ENCODE measurements around the gene POLN. TPM values are rescaled to one million over a fixed set of nuclear protein-coding genes. Genes with fewer than 3 reads are reported as not detected.
"Not testable (repeated sequence)": the region's sequence is repeated elsewhere in the genome, so short reads cannot be mapped to it uniquely, and the experiment has no call there.

POLN gene
- total and polyA plus RNA-seq, 2 donors from 2014 or later: 1.3 to 3.8 TPM

GRCh38 chr4:2222838-2223237, 19.1 kb downstream of the POLN start:
- no peak overlapping the region for H3K4me3 ChIP-seq (ENCODE audit: low read length in 3 of 3)
- peaks cover 0 to 2% (median 0%) of the 10 kb centered on the region in 3 donors for H3K36me3 ChIP-seq (ENCODE audit: control insufficient read depth in 2 of 3, insufficient read depth in 3 of 3, low read length in 3 of 3)
- intact Hi-C loops (cut with DNase I): no loop called here
- no peaks in the 10 kb centered on the region for H3K27me3 ChIP-seq (ENCODE audit: control insufficient read depth, insufficient read depth, low read length)
- no peaks in the 10 kb centered on the region for H3K4me1 ChIP-seq (ENCODE audit: control insufficient read depth in 2 of 3, insufficient read depth in 2 of 3, low read depth in 1 of 3, low read length in 3 of 3)
- FAIRE-seq (no peak), DNase-seq (peak in 3 of 5 donors; percentile 23 to 70 (median 69))
- H3K9ac ChIP-seq (ENCODE audit: low read length in 3 of 3): no peak overlapping the region
- no peaks in the 10 kb centered on the region for H3K9me3 ChIP-seq (ENCODE audit: control insufficient read depth in 2 of 3, insufficient read depth in 1 of 3, low read length in 3 of 3)
- TF ChIP-seq CTCF (IDR thresholded peaks at IDR 0.05; ENCODE audit: borderline replicate concordance, extremely low read depth, insufficient read depth): no peak
- no peak overlapping the region for H3K27ac ChIP-seq (ENCODE audit: low read depth in 2 of 2, low read length in 2 of 2)

GRCh38 chr4:2221378-2221777, 20.5 kb downstream of the POLN start:
- H3K9me3 ChIP-seq (ENCODE audit: control insufficient read depth in 2 of 3, insufficient read depth in 1 of 3, low read length in 3 of 3); FAIRE-seq; intact Hi-C loops (cut with DNase I); H3K27ac ChIP-seq (ENCODE audit: low read depth in 2 of 2, low read length in 2 of 2); H3K36me3 ChIP-seq (ENCODE audit: control insufficient read depth in 2 of 3, insufficient read depth in 3 of 3, low read length in 3 of 3); DNase-seq; H3K4me3 ChIP-seq (ENCODE audit: low read length in 3 of 3); H3K9ac ChIP-seq (ENCODE audit: low read length in 3 of 3); H3K27me3 ChIP-seq (ENCODE audit: control insufficient read depth, insufficient read depth, low read length); H3K4me1 ChIP-seq (ENCODE audit: control insufficient read depth in 2 of 3, insufficient read depth in 2 of 3, low read depth in 1 of 3, low read length in 3 of 3): not testable (repeated sequence)

- intact Hi-C loops (cut with DNase I): no loop called here
- peak; percentile 93 for TF ChIP-seq CTCF (IDR thresholded peaks at IDR 0.05; ENCODE audit: borderline replicate concordance, extremely low read depth, insufficient read depth)
- H3K27ac ChIP-seq (ENCODE audit: low read depth in 2 of 2, low read length in 2 of 2): no peak overlapping the region
- no peak for FAIRE-seq
- no peak overlapping the region for H3K9ac ChIP-seq (ENCODE audit: low read length in 3 of 3)
- DNase-seq: peak in 4 of 5 donors; percentile 75 to 80 (median 78)
- no peaks in the 10 kb centered on the region for H3K4me1 ChIP-seq (ENCODE audit: control insufficient read depth in 2 of 3, insufficient read depth in 2 of 3, low read depth in 1 of 3, low read length in 3 of 3)
- H3K9me3 ChIP-seq (ENCODE audit: control insufficient read depth in 2 of 3, insufficient read depth in 1 of 3, low read length in 3 of 3): no peaks in the 10 kb centered on the region
- no peaks in the 10 kb centered on the region for H3K27me3 ChIP-seq (ENCODE audit: control insufficient read depth, insufficient read depth, low read length)
- H3K36me3 ChIP-seq (ENCODE audit: control insufficient read depth in 2 of 3, insufficient read depth in 3 of 3, low read length in 3 of 3): peaks cover 0 to 2% (median 0%) of the 10 kb centered on the region in 3 donors
- no peak overlapping the region for H3K4me3 ChIP-seq (ENCODE audit: low read length in 3 of 3)
Measured at GRCh38 chr4:2220016-2220630, 21.8 kb downstream of the POLN start.

- H3K9me3 ChIP-seq (ENCODE audit: control insufficient read depth in 2 of 3, insufficient read depth in 1 of 3, low read length in 3 of 3): no peaks in the 10 kb centered on the region
- intact Hi-C loops (cut with DNase I): no loop called here
- DNase-seq (no peak), FAIRE-seq (no peak)
- TF ChIP-seq CTCF (IDR thresholded peaks at IDR 0.05; ENCODE audit: borderline replicate concordance, extremely low read depth, insufficient read depth): no peak
- no peak overlapping the region for H3K4me3 ChIP-seq (ENCODE audit: low read length in 3 of 3)
- H3K4me1 ChIP-seq (ENCODE audit: control insufficient read depth in 2 of 3, insufficient read depth in 2 of 3, low read depth in 1 of 3, low read length in 3 of 3): no peaks in the 10 kb centered on the region
- no peak overlapping the region for H3K27ac ChIP-seq (ENCODE audit: low read depth in 2 of 2, low read length in 2 of 2)
- no peaks in the 10 kb centered on the region for H3K27me3 ChIP-seq (ENCODE audit: control insufficient read depth, insufficient read depth, low read length)
- H3K36me3 ChIP-seq (ENCODE audit: control insufficient read depth in 2 of 3, insufficient read depth in 3 of 3, low read length in 3 of 3): peaks cover 0 to 2% (median 0%) of the 10 kb centered on the region in 3 donors
- no peak overlapping the region for H3K9ac ChIP-seq (ENCODE audit: low read length in 3 of 3)
Measured at GRCh38 chr4:2219233-2219760, 22.6 kb downstream of the POLN start.
